ENCODE data around the gene CST9. TPM values are rescaled to one million over a fixed set of nuclear protein-coding genes. Genes with fewer than 3 reads are reported as not detected.

Gene CST9
- total and polyA plus RNA-seq, 9 of the 15 experiments (the other 6 are each of a cell fraction or from before 2014, with no cell fraction given): not detected

- TF ChIP-seq MNT (conservative IDR thresholded peaks at IDR 0.05): peak in 1 of 2 experiments; percentile 59; a peak in 1 of 4 replicates
- 0 out of 2 replicates have a peak, but pooled peaks have one; percentile 52 for TF ChIP-seq ZC3H4 (CRISPR knock-in tag; IDR thresholded peaks at IDR 0.05; ENCODE audit: borderline replicate concordance)
- no peak for TF ChIP-seq HOXB6 (CRISPR knock-in tag; IDR thresholded peaks at IDR 0.05; ENCODE audit: borderline replicate concordance)
- no peak for TF ChIP-seq ILF3 (IDR thresholded peaks at IDR 0.05; ENCODE audit: borderline replicate concordance)
- TF ChIP-seq HNRNPUL1 (IDR thresholded peaks at IDR 0.05; ENCODE audit: low read length): no peak
- TF ChIP-seq TAF1 (IDR thresholded peaks at IDR 0.05; ENCODE audit: control insufficient read depth, extremely low read depth, insufficient read depth, low read length, severe bottlenecking): peak; percentile 60
- no peak for TF ChIP-seq NCOA4 (IDR thresholded peaks at IDR 0.05; ENCODE audit: partially characterized antibody)
- TF ChIP-seq ELF1 (tag; IDR thresholded peaks at IDR 0.05): peak; percentile 62; the same call in 1 of the 2 replicates
- no peak for TF ChIP-seq ZNF197 (CRISPR knock-in tag; IDR thresholded peaks at IDR 0.05; ENCODE audit: low read depth)
- TF ChIP-seq SIN3A (IDR thresholded peaks at IDR 0.05; ENCODE audit: borderline replicate concordance in 2 of 2, control insufficient read depth in 1 of 2, low read depth in 2 of 2, low read length in 2 of 2): peak in 1 of 2 experiments; percentile 17; a peak in 1 of 4 replicates
- TF ChIP-seq YY1 (IDR thresholded peaks at IDR 0.05; ENCODE audit: borderline replicate concordance in 1 of 3, control insufficient read depth in 1 of 3, extremely low read depth in 1 of 3, insufficient read depth in 3 of 3, insufficient read length in 1 of 3, insufficient replicate concordance in 2 of 3, low read depth in 1 of 3, low read length in 2 of 3): peak in 1 of 3 experiments; percentile 39
- peak; percentile 38 for TF ChIP-seq HMGN3 (IDR thresholded peaks at IDR 0.05; ENCODE audit: borderline replicate concordance, extremely low read depth, insufficient read length, low read depth, low read length)
- no peak for TF ChIP-seq TRIM24 (IDR thresholded peaks at IDR 0.05)
- 0 out of 2 replicates have a peak, but pooled peaks have one; percentile 18 for TF ChIP-seq ATF7 (IDR thresholded peaks at IDR 0.05)
- TF ChIP-seq ZBTB7A (IDR thresholded peaks at IDR 0.05; ENCODE audit: borderline replicate concordance, control insufficient read depth, low read depth, low read length): peak; percentile 51; the same call in 1 of the 2 replicates
- peak in 1 of 2 experiments; percentile 83; a peak in 2 of 4 replicates for TF ChIP-seq NONO (IDR thresholded peaks at IDR 0.05; ENCODE audit: low read depth in 2 of 2, low read length in 1 of 2)
- TF ChIP-seq ZBTB26 (CRISPR knock-in tag; IDR thresholded peaks at IDR 0.05): no peak
- TF ChIP-seq ETS1 (conservative IDR thresholded peaks at IDR 0.05; ENCODE audit: control insufficient read depth, low read depth, low read length): peak; percentile 60
- TF ChIP-seq PHF8 (IDR thresholded peaks at IDR 0.05; ENCODE audit: borderline replicate concordance, low read length): peak; percentile 90; the same call in 1 of the 2 replicates
Observed at GRCh38 chr20:23637282-23638221, 31.8 kb upstream of the CST9 start, which contains the start of gene CST3 (continued).
